Regular cardiac myocyte (primary cell): ENCODE data around the gene CENPE. TPM values are rescaled to one million over a fixed set of nuclear protein-coding genes. Genes with fewer than 3 reads are reported as not detected.

Experiments
- total RNA-seq: library from RNA; depleted of rRNA; stranded (reverse); fragments of >200 nt; gene quantifications from 2 replicates; pipeline ENCODE4 v1.2.3, GENCODE V29; 2014

Gene CENPE
- 3.9 and 32.4 TPM in 2 replicates for total RNA-seq

GRCh38 chr4:103198111-103198765 lies at the start of gene CENPE:
Gene CENPE (minus strand): TSS chr4:103198343. CDS start chr4:103198319, 24 bp downstream.

DNA sequence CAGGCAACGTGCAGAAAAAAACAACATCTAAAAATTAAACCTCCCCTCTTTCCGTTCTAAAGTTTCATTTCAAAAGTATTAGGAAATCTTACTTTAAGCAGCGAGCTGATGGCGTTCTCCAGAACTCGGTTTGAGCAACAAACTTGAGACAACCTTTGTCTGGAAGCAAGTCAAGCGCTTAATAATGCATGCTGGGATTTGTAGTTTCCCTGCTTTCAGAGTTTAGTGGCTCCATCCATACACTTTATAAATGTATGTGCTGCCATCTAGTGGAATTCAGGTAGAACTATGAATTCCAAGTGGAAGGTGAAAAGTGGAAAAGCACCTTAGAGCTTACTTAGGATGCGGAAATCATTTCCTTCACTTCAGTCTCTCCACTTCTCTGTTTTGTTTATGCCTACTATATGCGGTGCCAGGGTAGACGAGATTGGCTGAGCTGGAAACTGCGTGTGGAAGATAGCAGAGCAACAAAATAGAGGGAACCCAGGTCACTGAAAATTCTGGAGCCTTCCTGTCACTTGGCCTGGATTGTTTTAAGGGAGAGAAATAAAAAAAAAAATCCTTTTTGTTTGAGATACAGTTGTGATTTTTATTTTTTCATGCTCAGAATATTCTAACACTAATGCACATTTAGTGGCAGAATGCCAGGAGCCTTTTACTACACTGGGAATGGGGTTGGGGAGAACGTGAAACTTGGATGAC lies 98.3 kb downstream of the CENPE start, which contains the start of gene BDH2:
Gene BDH2, minus strand, starts transcription at position 144 of the 702 bp plus-strand sequence. CDS start 3,580 bp downstream, outside the sequence.

DNA sequence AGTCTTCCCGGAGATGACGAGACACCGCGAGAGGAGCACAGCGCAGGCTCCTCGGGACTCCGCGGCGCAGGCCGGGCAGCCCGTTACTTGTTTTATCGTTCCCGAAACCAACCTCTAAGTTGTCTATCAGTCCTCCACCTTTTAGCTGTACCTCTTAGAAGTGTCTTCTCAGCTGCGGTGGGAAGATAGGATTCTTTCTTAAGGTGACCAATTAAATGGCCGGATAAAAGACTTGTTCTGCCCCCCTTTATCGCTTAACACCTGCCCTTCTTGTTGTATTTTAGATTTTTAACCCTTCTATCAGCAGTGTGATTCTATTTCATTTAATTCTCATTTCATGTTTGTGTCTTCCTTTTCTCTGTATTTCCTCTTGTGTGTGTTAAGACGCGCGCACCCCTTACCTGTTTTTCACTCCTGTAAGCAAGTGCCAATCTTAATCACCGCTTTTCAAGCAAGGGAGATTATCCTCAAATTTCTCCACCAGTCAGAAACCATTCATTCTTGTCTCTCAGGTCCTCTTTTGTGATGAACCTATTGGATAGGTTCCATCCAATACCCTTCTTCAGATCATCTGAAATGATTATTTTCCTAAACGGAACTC lies 121.3 kb downstream of the CENPE start, which contains the start of gene SLC9B2:
Gene SLC9B2, minus strand, starts transcription at position 15 of the 601 bp plus-strand sequence. CDS start 9,211 bp downstream, outside the sequence.

Other genes with a start within 250 kb of the CENPE start
- 0.58 and 2.0 TPM in 2 replicates for gene SLC9B1, start 178.6 kb downstream of the CENPE start, total RNA-seq
- gene SLC9B2, start 121.6 kb downstream of the CENPE start, total RNA-seq: 16.7 and 20.6 TPM in 2 replicates
- gene BDH2, start 98.5 kb downstream of the CENPE start, total RNA-seq: 33.5 and 73.6 TPM in 2 replicates